Peyer's patch (tissue), 4 donors: ENCODE results near the gene TSPAN6. TPM values are rescaled to one million over a fixed set of nuclear protein-coding genes. Genes with fewer than 3 reads are reported as not detected.

ENCODE experiments used
- DNase-seq, 3 donors: peaks; one replicate each; pipeline ENCODE4 v3.0.0-alpha.2; 2017 to 2019
- H3K27ac ChIP-seq, 4 donors: fragments of 200-600 bp; sonication (generic); one replicate each; pipeline ENCODE4 v1.5.1; 2016 to 2019
- H3K27me3 ChIP-seq, 2 donors: fragments of 200-600 bp; sonication (generic); one replicate each; pipeline ENCODE4 v1.5.1; 2019
- H3K36me3 ChIP-seq, 3 donors: fragments of 200-600 bp; sonication (generic); one replicate each; pipeline ENCODE4 v1.5.1; 2016 to 2019
- H3K4me1 ChIP-seq, 4 donors: fragments of 200-600 bp; sonication (generic); one replicate each; pipeline ENCODE4 v1.5.1; 2016 to 2019
- H3K4me3 ChIP-seq, 4 donors: fragments of 200-600 bp; sonication (generic); 1 replicate in 3 of 4; 2 replicates in 1 of 4; pipeline ENCODE4 v1.5.1; 2016 to 2019; ENCODE audit warnings: mild to moderate bottlenecking in 1 of 4
- H3K9me3 ChIP-seq, 4 donors: fragments of 200-600 bp; sonication (generic); one replicate each; pipeline ENCODE4 v1.5.1; 2016 to 2019; ENCODE audit warnings: mild to moderate bottlenecking in 1 of 4
- POLR2A ChIP-seq, 2 donors: fragments of 450-650 bp; IDR thresholded peaks; one replicate each; pipeline ENCODE4 v1.5.1; 2017; ENCODE audit warnings: antibody characterized with exemption in 2 of 2, mild to moderate bottlenecking in 2 of 2, moderate library complexity in 2 of 2
- total RNA-seq, 4 donors: library from RNA; depleted of rRNA; stranded (reverse); fragments of >200 nt; gene quantifications; one replicate each; pipeline ENCODE4 v1.1.0, GENCODE V29; 2016
- TF ChIP-seq, protein P1 (sequence below), 6 experiments: fragments of 450-650 bp in 4 of 6; fragments of 200-600 bp in 2 of 6; sonication (generic) in 1 of 6; IDR thresholded peaks; one replicate each; pipeline ENCODE4 v1.5.1; 2017 to 2019; ENCODE audit warnings: antibody characterized with exemption in 6 of 6, mild to moderate bottlenecking in 3 of 6, moderate library complexity in 1 of 6

Gene TSPAN6
- total RNA-seq, 4 donors from 2014 or later: 19.0 to 42.9 (median 29.9) TPM

- H3K27ac ChIP-seq: no peak overlapping the region
- no peaks in the 10 kb centered on the region for H3K27me3 ChIP-seq
- no peaks in the 10 kb centered on the region for H3K36me3 ChIP-seq
- TF ChIP-seq, protein P1, sequence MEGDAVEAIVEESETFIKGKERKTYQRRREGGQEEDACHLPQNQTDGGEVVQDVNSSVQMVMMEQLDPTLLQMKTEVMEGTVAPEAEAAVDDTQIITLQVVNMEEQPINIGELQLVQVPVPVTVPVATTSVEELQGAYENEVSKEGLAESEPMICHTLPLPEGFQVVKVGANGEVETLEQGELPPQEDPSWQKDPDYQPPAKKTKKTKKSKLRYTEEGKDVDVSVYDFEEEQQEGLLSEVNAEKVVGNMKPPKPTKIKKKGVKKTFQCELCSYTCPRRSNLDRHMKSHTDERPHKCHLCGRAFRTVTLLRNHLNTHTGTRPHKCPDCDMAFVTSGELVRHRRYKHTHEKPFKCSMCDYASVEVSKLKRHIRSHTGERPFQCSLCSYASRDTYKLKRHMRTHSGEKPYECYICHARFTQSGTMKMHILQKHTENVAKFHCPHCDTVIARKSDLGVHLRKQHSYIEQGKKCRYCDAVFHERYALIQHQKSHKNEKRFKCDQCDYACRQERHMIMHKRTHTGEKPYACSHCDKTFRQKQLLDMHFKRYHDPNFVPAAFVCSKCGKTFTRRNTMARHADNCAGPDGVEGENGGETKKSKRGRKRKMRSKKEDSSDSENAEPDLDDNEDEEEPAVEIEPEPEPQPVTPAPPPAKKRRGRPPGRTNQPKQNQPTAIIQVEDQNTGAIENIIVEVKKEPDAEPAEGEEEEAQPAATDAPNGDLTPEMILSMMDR (IDR thresholded peaks at IDR 0.05): no peak
- no peak for TF ChIP-seq POLR2A (IDR thresholded peaks at IDR 0.05)
- H3K4me3 ChIP-seq: no peak overlapping the region
- DNase-seq: no peak
- H3K9me3 ChIP-seq: no peaks in the 10 kb centered on the region
- H3K4me1 ChIP-seq: no peaks in the 10 kb centered on the region
Observed at GRCh38 chrX:100586747-100587146, 49.9 kb downstream of the TSPAN6 start.

DNA sequence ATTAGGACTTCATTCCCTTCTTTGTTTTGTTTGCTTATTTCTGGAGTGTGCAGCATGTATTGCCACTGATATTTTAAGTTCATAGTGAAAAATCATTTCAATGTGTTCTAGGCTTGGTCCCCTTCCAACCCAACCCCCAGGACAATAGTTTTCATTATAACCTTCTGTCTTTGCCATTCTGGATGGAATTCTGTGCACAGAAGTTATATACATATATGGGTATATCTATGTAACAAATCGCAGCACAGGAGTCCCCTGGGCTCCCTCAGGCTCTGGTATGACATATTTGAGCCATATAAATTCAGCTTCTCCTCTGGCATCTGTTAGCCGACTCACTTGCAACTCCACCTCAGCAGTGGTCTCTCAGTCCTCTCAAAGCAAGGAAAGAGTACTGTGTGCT lies 52.0 kb downstream of the TSPAN6 start, which contains the start of gene TNMD:
TSS of gene TNMD (plus strand) at position 326 of the 400 bp plus-strand sequence. CDS start 83 bp downstream, outside the sequence.
- no peak for TF ChIP-seq POLR2A (IDR thresholded peaks at IDR 0.05)
- TF ChIP-seq, protein P1 (IDR thresholded peaks at IDR 0.05): no peak
- H3K36me3 ChIP-seq: no peaks in the 10 kb centered on the region
- DNase-seq: no peak
- H3K9me3 ChIP-seq: no peaks in the 10 kb centered on the region
- H3K27me3 ChIP-seq: no peaks in the 10 kb centered on the region
- H3K4me1 ChIP-seq: no peaks in the 10 kb centered on the region
- H3K27ac ChIP-seq: no peak within 1 kb of the TSS
- no peak within 1 kb of the TSS for H3K4me3 ChIP-seq

Other genes with a start within 250 kb of the TSPAN6 start
- gene PCDH19, start 226.5 kb downstream of the TSPAN6 start, total RNA-seq: under 1 TPM; 0.35 to 0.94 (median 0.74) TPM
- gene TNMD, start 51.9 kb downstream of the TSPAN6 start, total RNA-seq: 1 to 10 TPM in 1 of 4 donors, not detected in 3; 3.1 TPM
- gene SRPX2, start 7.4 kb upstream of the TSPAN6 start, total RNA-seq: 10 to 100 TPM in 2 of 4 donors, 1 to 10 TPM in 2; 8.1 to 66.8 (median 11.2) TPM
- 100 to 1,000 TPM in 1 of 4 donors, 10 to 100 TPM in 3; 17.7 to 102 (median 31.3) TPM for gene SYTL4, start 95.3 kb upstream of the TSPAN6 start, total RNA-seq
- 10 to 100 TPM; 20.1 to 30.1 (median 25.4) TPM for gene CSTF2, start 183.6 kb upstream of the TSPAN6 start, total RNA-seq
- 1 to 10 TPM in 2 of 4 donors, under 1 TPM in 1, not detected in 1; 0.88 to 2.7 (median 1.9) TPM for gene NOX1, start 237.6 kb upstream of the TSPAN6 start, total RNA-seq